HepG2 (cell line): Measurements from ENCODE around the gene GARIN1A. TPM values are rescaled to one million over a fixed set of nuclear protein-coding genes. Genes with fewer than 3 reads are reported as not detected.

ENCODE experiments used
- CENPBD1 ChIP-seq: sonication (generic); formaldehyde crosslinking; IDR thresholded peaks from 2 replicates; pipeline ENCODE4 v1.8.0; 2022; ENCODE audit warnings: missing genetic modification reagents, low read depth, mild to moderate bottlenecking, borderline replicate concordance
- FOXA3 ChIP-seq: IDR thresholded peaks from 2 replicates; pipeline ENCODE4 v1.6.1; 2016; ENCODE audit warnings: missing genetic modification reagents, missing compliant biosample characterization
- HIC2 ChIP-seq: sonication (generic); formaldehyde crosslinking; IDR thresholded peaks from 2 replicates; pipeline ENCODE4 v1.9.0; 2022; ENCODE audit warnings: low read depth, missing genetic modification reagents
- HMGXB4 ChIP-seq, 2 experiments: sonication (generic) in 1 of 2; formaldehyde crosslinking in 1 of 2; IDR thresholded peaks; 2 replicates each; pipeline versions ENCODE4 v1.4.0 to v1.6.1; 2018 to 2020; ENCODE audit warnings: missing genetic modification reagents in 2 of 2, borderline replicate concordance in 1 of 2, low read depth in 1 of 2, mild to moderate bottlenecking in 1 of 2, missing biosample characterization in 1 of 2
- ONECUT2 ChIP-seq: sonication (generic); formaldehyde crosslinking; IDR thresholded peaks from 2 replicates; pipeline ENCODE4 v1.4.0; 2020; ENCODE audit warnings: missing genetic modification reagents
- PRDM4 ChIP-seq: sonication (generic); formaldehyde crosslinking; IDR thresholded peaks from 2 replicates; pipeline ENCODE4 v1.9.0; 2021; ENCODE audit warnings: missing genetic modification reagents, borderline replicate concordance
- XBP1 ChIP-seq: sonication (generic); formaldehyde crosslinking; IDR thresholded peaks from 2 replicates; pipeline ENCODE4 v1.5.0; 2020; ENCODE audit warnings: missing genetic modification reagents
- ZNF687 ChIP-seq: sonication (generic); formaldehyde crosslinking; IDR thresholded peaks from 2 replicates; pipeline ENCODE4 v1.5.1; 2020; ENCODE audit warnings: mild to moderate bottlenecking, missing genetic modification reagents, moderate library complexity
- polyA plus RNA-seq, 8 experiments: library from polyadenylated mRNA; depleted of rRNA in 3 of 8; stranded (reverse) in 7 of 8; unstranded in 1 of 8; fragments of >200 nt; fragmentation: Illumina TruSeq in 4 of 8; extraction: Trizol in 4 of 8; gene quantifications; 2 replicates each; pipeline versions ENCODE4 v1.2.1 to v1.2.3, GENCODE V29; 2011 to 2016; ENCODE audit warnings: low read depth in 4 of 8, missing spikeins in 1 of 8, mixed read lengths in 1 of 8; ENCODE audit not compliant: insufficient read depth in 1 of 8
- small RNA-seq, 3 experiments: library from RNA; depleted of rRNA; stranded (forward); fragments of <200 nt; gene quantifications; one replicate each; pipeline ENCODE3, GENCODE V24; 2012; ENCODE audit warnings: low read depth in 2 of 3, low replicate concordance in 1 of 3; ENCODE audit not compliant: insufficient read length in 3 of 3, insufficient read depth in 2 of 3
- total RNA-seq, 5 experiments: library from RNA; depleted of rRNA; stranded (reverse); fragments of >200 nt; fragmentation: Illumina TruSeq; extraction: Trizol; gene quantifications; 2 replicates each; pipeline ENCODE4 v1.2.3, GENCODE V29; 2016; ENCODE audit warnings: low read depth in 1 of 5

The GARIN1A gene
- total and polyA plus RNA-seq, 2 of the 13 experiments (the other 11 are each of a cell fraction or from before 2014, with no cell fraction given): 0.12 TPM; not detected in 1

GRCh38 chr7:128721376-128721775, 49.3 kb downstream of the GARIN1A start (continued):
- no peak for TF ChIP-seq PRDM4 (CRISPR knock-in tag)
- no peak for TF ChIP-seq XBP1 (CRISPR knock-in tag)
- no peak for TF ChIP-seq HMGXB4 (CRISPR knock-in tag; IDR thresholded peaks at IDR 0.05; ENCODE audit: borderline replicate concordance in 1 of 2, low read depth in 1 of 2)
- TF ChIP-seq ZNF687 (CRISPR knock-in tag): no peak
- TF ChIP-seq CENPBD1 (CRISPR knock-in tag): no peak
- no peak for TF ChIP-seq ONECUT2
- TF ChIP-seq HIC2 (CRISPR knock-in tag): no peak
- no peak for TF ChIP-seq FOXA3

Small RNA genes lying within 50 kb of the gene (small RNA-seq; reads per million reads assigned to genes)
- 0 to 2.9 (median 0) reads per million in 3 experiments for gene RNA5SP242
- gene RNA5SP243: 0 to 0.98 (median 0.97) reads per million in 3 experiments
- 0 reads per million in 3 experiments for gene RNU6-177P

Other genes starting within 250 kb of the GARIN1A start
- 8.6 and 11.1 TPM in 2 replicates for gene HILPDA, start 216.4 kb upstream of the GARIN1A start, total RNA-seq (2016; rRNA removed; fragmentation: Illumina TruSeq; extraction: Trizol)
- 43.1 and 44.0 TPM in 2 replicates for gene HILPDA, start 216.4 kb upstream of the GARIN1A start, polyA plus RNA-seq (2011; rRNA removed)
- 33.1 and 40.1 TPM in 2 replicates for gene METTL2B, start 195.5 kb upstream of the GARIN1A start, total RNA-seq (2016; rRNA removed; fragmentation: Illumina TruSeq; extraction: Trizol)
- gene METTL2B, start 195.5 kb upstream of the GARIN1A start, polyA plus RNA-seq (2011; rRNA removed): 15.5 and 17.4 TPM in 2 replicates
- 142 and 252 TPM in 2 replicates for gene CALU, start 67.1 kb downstream of the GARIN1A start, total RNA-seq (2016; rRNA removed; fragmentation: Illumina TruSeq; extraction: Trizol)
- gene CALU, start 67.1 kb downstream of the GARIN1A start, polyA plus RNA-seq (2011; rRNA removed): 136 and 198 TPM in 2 replicates
- gene OPN1SW, start 103.5 kb downstream of the GARIN1A start, total RNA-seq (2016; rRNA removed; fragmentation: Illumina TruSeq; extraction: Trizol): not detected in 2 replicates
- gene OPN1SW, start 103.5 kb downstream of the GARIN1A start, polyA plus RNA-seq (2011; rRNA removed): not detected in 2 replicates
- 0.04 TPM in 1 of 2 replicates, not detected in the other for gene CCDC136, start 119.7 kb downstream of the GARIN1A start, total RNA-seq (2016; rRNA removed; fragmentation: Illumina TruSeq; extraction: Trizol)
- gene CCDC136, start 119.7 kb downstream of the GARIN1A start, polyA plus RNA-seq (2011; rRNA removed): 0.38 and 0.47 TPM in 2 replicates
- 0.01 and 0.02 TPM in 2 replicates for gene FLNC, start 158.1 kb downstream of the GARIN1A start, total RNA-seq (2016; rRNA removed; fragmentation: Illumina TruSeq; extraction: Trizol)
- gene FLNC, start 158.1 kb downstream of the GARIN1A start, polyA plus RNA-seq (2011; rRNA removed): 0.01 TPM in 1 of 2 replicates, not detected in the other
- 87.2 and 107 TPM in 2 replicates for gene ATP6V1F, start 190.6 kb downstream of the GARIN1A start, total RNA-seq (2016; rRNA removed; fragmentation: Illumina TruSeq; extraction: Trizol)
- 132 and 144 TPM in 2 replicates for gene ATP6V1F, start 190.6 kb downstream of the GARIN1A start, polyA plus RNA-seq (2011; rRNA removed)
- 0.22 and 1.0 TPM in 2 replicates for gene KCP, start 238.4 kb downstream of the GARIN1A start, total RNA-seq (2016; rRNA removed; fragmentation: Illumina TruSeq; extraction: Trizol)
- 0.37 and 0.46 TPM in 2 replicates for gene KCP, start 238.4 kb downstream of the GARIN1A start, polyA plus RNA-seq (2011; rRNA removed)